ENCODE data around the gene AVPR1A.
A peak's percentile ranks its signal among the peaks of the same experiment; 100 is the strongest.
"Not testable (repeated sequence)": the region's sequence is repeated elsewhere in the genome, so short reads cannot be mapped to it uniquely, and the experiment has no call there.

The AVPR1A gene

GRCh38 chr12:63150713-63151622 is at the start of gene AVPR1A:
TSS of gene AVPR1A (minus strand) at chr12:63151201. CDS start at chr12:63150836, 365 bp downstream.
- DNase-seq (ENCODE audit: low read depth), result no peak

- no peak for DNase-seq (ENCODE audit: low read depth)
Observed at GRCh38 chr12:63196168-63196567, 45.2 kb upstream of the AVPR1A start.

- DNase-seq (ENCODE audit: low read depth), result no peak
Observed at GRCh38 chr12:63179224-63179623, 28.2 kb upstream of the AVPR1A start.

- no peak for DNase-seq (ENCODE audit: low read depth)
Observed at GRCh38 chr12:63170321-63170720, 19.3 kb upstream of the AVPR1A start.

- not testable (repeated sequence) for DNase-seq (ENCODE audit: low read depth)
Observed at GRCh38 chr12:63167741-63168140, 16.7 kb upstream of the AVPR1A start.

GRCh38 chr12:63164911-63165310 is 13.9 kb upstream of the AVPR1A start:
- DNase-seq (ENCODE audit: low read depth), result no peak

GRCh38 chr12:63163541-63163940 is 12.5 kb upstream of the AVPR1A start:
- DNase-seq (ENCODE audit: low read depth), result peak; percentile 8

GRCh38 chr12:63155375-63155774 is 4.4 kb upstream of the AVPR1A start:
- no peak for DNase-seq (ENCODE audit: low read depth)

- no peak for DNase-seq (ENCODE audit: low read depth)
Observed at GRCh38 chr12:63154560-63154959, 3.6 kb upstream of the AVPR1A start.

- DNase-seq (ENCODE audit: low read depth), result no peak
Observed at GRCh38 chr12:63152321-63152700, 1.3 kb upstream of the AVPR1A start.

- DNase-seq (ENCODE audit: low read depth), result peak; percentile 14
Observed at GRCh38 chr12:63151623-63152320, 771 bp upstream of the AVPR1A start.

GRCh38 chr12:63149909-63150712 is 890 bp downstream of the AVPR1A start:
- DNase-seq (ENCODE audit: low read depth), result no peak

- DNase-seq (ENCODE audit: low read depth), result no peak
Observed at GRCh38 chr12:63144556-63144955, 6.4 kb downstream of the AVPR1A start.

- no peak for DNase-seq (ENCODE audit: low read depth)
Observed at GRCh38 chr12:63138488-63138887, 12.5 kb downstream of the AVPR1A start.

GRCh38 chr12:63133981-63134380 is 17.0 kb downstream of the AVPR1A start:
- DNase-seq (ENCODE audit: low read depth), result no peak

- no peak for DNase-seq (ENCODE audit: low read depth)
Observed at GRCh38 chr12:63132201-63132600, 18.8 kb downstream of the AVPR1A start.

GRCh38 chr12:63129927-63130326 is 21.1 kb downstream of the AVPR1A start:
- DNase-seq (ENCODE audit: low read depth), result no peak

- no peak for DNase-seq (ENCODE audit: low read depth)
Observed at GRCh38 chr12:63124778-63125177, 26.2 kb downstream of the AVPR1A start.

- no peak for DNase-seq (ENCODE audit: low read depth)
Observed at GRCh38 chr12:63103494-63104131, 47.4 kb downstream of the AVPR1A start.

- no peak for DNase-seq (ENCODE audit: low read depth)
Observed at GRCh38 chr12:63101920-63102319, 49.1 kb downstream of the AVPR1A start.

- DNase-seq (ENCODE audit: low read depth), result no peak
Observed at GRCh38 chr12:63098851-63099250, 52.1 kb downstream of the AVPR1A start.

Measured in non-pigmented ciliary epithelial cell (primary cell).